Fibroblast of pulmonary artery (primary cell): ENCODE measurements around the gene TCEAL4.

ENCODE experiments used
- DNase-seq: peaks from one replicate; pipeline ENCODE4 v3.0.0-alpha.2; 2010; ENCODE audit warnings: low read depth
- H3K4me3 ChIP-seq: replicated peaks from 2 replicates; pipeline ENCODE4 v1.5.1; 2011; ENCODE audit warnings: low read depth, mild to moderate bottlenecking, control low read depth, low read length, moderate library complexity
- CTCF ChIP-seq: IDR thresholded peaks from 2 replicates; pipeline ENCODE4 v1.5.1; 2011; ENCODE audit warnings: mild to moderate bottlenecking, control low read depth, low read length, inconsistent platforms; ENCODE audit errors: missing control alignments

The TCEAL4 gene

GRCh38 chrX:103540145-103540544 is 45.2 kb upstream of the TCEAL4 start:
- no peak for TF ChIP-seq CTCF
- H3K4me3 ChIP-seq, result no peak overlapping the region
- DNase-seq, result peak; percentile 80

DNA sequence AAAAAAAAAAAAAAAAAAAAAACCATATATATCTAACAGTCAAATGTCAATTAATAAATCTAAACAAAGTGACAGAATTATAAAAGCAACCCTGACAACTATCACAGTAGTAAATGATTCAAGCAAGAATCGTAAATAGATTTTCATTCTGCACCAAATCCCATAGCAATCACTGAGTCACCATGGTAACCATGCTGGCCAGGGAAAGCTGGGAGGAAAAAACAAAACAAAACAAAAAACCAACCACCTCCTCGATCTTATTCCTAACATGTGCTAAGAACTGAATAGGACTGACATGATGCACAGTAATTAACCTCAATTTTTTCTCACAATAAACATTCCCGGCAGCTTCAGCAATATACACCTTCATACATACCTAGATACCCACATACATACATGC is 35.4 kb upstream of the TCEAL4 start:
- peak; percentile 41 for DNase-seq
- no peak overlapping the region for H3K4me3 ChIP-seq
- no peak for TF ChIP-seq CTCF

- peak; percentile 37 for DNase-seq
- no peak for TF ChIP-seq CTCF
- no peak overlapping the region for H3K4me3 ChIP-seq
These were observed 34.8 kb upstream of the TCEAL4 start for GRCh38 chrX:103550415-103551051.

DNA sequence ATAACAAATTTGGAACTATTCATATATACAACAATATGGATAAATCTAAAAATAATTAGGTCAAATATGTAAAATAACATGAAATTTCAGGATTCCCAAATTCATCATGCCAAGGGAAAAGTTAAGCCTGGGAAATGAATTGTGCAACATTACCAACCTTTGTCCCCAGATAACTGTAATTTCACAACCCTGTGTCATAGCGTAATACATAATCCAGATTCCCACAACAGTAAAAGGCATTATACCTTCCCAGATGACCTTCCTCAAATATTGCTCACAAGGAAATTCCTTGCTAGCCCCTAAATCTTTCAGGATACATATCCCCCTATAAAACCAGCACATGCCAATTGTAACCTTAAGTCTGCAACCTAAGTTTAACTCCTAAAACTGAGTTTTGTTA is 33.1 kb upstream of the TCEAL4 start:
- peak; percentile 70 for DNase-seq
- no peak overlapping the region for H3K4me3 ChIP-seq
- no peak for TF ChIP-seq CTCF

GRCh38 chrX:103554687-103555424 is 30.5 kb upstream of the TCEAL4 start:
- DNase-seq, result no peak
- H3K4me3 ChIP-seq, result peak overlapping the region; percentile 12
- TF ChIP-seq CTCF, result no peak

GRCh38 chrX:103556963-103557612 is 28.2 kb upstream of the TCEAL4 start:
- TF ChIP-seq CTCF, result no peak
- DNase-seq, result no peak
- H3K4me3 ChIP-seq, result no peak overlapping the region

DNA sequence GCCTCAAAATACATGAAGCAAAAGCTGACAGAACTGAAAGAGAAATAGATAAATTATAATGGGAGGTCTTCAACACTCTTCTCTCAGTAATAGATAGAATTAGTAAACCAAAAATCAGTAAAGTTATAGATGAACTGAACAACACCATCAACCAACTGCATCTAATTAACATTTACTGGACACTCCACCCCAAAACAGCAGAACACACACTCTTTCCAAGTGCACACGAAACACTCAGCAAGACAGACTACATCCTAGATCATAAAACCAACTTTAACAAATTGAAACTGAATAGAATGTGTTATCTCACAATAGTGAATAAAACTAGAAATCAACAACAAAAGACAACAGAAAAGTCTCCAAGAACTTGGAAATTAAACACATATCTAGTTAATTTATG is 25.1 kb upstream of the TCEAL4 start:
- H3K4me3 ChIP-seq, result no peak overlapping the region

More for the DNA sequence above, 25.1 kb upstream of the TCEAL4 start:
- TF ChIP-seq CTCF, result no peak
- no peak for DNase-seq
